IPS DF 4.7 (cell line): Measurements from ENCODE around the gene TRIM52.

Source experiments
- DNase-seq: peaks from one replicate; pipeline ENCODE4 v3.0.0-alpha.2; 2013; ENCODE audit warnings: low spot score; ENCODE audit errors: extremely low read depth

TRIM52 gene

DNA sequence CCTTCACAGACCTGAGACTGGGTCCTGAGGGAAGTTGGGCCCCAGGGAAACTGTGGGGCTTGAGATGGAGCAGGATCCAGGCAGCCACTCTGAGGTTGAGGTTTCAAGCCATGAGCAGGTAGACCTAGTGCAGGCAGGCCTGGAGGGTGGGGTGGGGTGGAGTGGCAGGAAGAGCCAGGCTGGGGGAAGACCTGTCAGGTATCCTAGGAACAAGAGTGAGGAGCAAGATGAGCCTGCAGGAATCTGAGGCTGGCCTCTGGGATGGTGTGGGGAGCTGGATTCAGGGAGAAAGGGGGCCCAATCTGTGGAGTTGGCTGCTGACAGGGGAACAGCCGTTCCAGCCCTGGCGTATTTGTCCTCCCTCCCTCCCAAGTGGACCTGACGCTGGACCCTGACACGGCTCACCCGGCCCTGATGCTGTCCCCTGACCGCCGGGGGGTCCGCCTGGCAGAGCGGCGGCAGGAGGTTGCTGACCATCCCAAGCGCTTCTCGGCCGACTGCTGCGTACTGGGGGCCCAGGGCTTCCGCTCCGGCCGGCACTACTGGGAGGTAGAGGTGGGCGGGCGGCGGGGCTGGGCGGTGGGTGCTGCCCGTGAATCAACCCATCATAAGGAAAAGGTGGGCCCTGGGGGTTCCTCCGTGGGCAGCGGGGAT is 27.0 kb downstream of the TRIM52 start:
- DNase-seq, result no peak

GRCh38 chr5:181233088-181233800 is 27.7 kb downstream of the TRIM52 start:
- DNase-seq, result no peak

DNA sequence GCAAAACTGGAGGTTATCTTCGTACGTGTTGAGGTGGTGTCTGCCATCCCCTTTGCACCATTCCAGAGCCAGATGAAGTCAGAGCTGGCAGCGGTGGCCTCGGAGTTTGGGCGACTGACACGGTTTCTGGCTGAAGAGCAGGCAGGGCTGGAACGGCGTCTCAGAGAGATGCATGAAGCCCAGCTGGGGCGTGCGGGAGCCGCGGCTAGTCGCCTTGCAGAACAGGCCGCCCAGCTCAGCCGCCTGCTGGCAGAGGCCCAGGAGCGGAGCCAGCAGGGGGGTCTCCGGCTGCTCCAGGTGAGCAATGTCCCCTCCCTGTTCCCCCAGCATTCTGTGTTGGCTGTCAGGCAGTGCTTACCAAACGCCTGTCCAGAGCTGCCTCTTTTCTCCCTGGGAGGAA is 28.4 kb downstream of the TRIM52 start:
- DNase-seq, result no peak

- no peak for DNase-seq
These were observed 29.5 kb downstream of the TRIM52 start for GRCh38 chr5:181231432-181231831.

DNA sequence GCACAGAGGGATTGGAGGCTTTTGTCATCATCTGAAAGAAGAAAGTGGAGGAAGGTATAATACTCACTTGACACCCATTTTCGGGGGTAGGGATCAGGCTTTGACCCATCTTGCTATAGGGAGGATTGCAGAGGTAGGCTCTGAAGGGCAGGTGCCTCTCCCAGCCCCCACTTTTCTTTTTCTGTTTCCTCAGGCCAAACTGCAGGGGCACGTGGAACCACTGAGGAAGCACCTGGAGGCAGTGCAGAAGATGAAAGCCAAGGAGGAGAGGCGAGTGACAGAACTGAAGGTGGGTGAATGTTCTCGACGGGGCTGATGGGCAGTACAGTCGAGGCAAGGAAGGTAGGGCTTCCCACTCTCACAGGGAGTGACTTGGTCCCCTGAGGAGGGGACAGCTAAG is 30.4 kb downstream of the TRIM52 start:
- DNase-seq, result no peak

GRCh38 chr5:181229996-181230395 is 30.9 kb downstream of the TRIM52 start:
- no peak for DNase-seq

DNA sequence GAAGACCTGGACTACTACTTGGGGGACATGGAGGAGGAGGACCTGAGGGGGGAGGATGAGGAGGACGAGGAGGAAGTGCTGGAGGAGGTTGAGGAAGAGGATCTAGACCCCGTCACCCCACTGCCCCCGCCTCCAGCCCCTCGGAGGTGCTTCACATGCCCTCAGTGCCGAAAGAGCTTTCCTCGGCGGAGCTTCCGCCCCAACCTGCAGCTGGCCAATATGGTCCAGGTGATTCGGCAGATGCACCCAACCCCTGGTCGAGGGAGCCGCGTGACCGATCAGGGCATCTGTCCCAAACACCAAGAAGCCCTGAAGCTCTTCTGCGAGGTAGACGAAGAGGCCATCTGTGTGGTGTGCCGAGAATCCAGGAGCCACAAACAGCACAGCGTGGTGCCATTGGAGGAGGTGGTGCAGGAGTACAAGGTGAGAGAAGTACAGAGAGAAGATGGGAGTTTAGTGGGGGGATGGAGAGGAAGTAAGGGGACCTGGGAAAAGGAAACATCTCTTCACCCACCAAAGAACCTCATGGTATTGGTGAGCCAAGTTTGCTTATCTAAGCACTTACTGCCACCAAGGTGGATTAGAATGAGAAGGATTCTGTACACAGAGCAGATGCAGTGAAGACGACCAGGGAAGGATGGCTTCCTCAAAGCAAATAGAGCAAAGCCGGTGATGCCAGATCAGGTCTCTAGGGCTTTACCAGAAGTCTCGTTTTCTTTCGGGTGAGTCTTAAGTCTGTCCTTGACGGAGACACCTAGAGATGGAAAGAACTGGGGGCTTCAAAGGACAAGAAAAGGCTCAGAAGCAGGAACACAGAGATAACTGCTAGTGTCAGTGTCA is 36.3 kb downstream of the TRIM52 start:
- no peak for DNase-seq

DNA sequence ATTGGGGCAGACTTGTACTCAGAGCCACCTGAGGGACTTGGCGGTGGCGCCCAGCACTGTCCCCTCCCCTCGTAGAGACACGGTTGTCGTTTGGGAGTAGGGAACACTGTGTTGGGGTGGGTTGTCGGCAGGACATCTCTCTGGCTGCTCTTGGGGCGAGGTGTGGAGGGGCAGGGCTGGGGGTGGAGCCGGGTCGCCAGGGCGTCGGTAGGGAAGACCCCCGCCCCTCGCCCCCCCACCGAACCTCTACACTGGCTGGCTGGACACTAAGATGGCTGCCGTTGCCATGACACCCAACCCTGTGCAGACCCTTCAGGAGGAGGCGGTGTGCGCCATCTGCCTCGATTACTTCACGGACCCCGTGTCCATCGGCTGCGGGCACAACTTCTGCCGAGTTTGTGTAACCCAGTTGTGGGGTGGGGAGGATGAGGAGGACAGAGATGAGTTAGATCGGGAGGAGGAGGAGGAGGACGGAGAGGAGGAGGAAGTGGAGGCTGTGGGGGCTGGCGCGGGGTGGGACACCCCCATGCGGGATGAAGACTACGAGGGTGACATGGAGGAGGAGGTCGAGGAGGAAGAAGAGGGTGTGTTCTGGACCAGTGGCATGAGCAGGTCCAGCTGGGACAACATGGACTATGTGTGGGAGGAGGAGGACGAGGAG is 37.1 kb downstream of the TRIM52 start:
- no peak for DNase-seq

- no peak for DNase-seq
These were observed 37.8 kb downstream of the TRIM52 start, which contains the start of gene TRIM41 for GRCh38 chr5:181223058-181223728. TSS of gene TRIM41 (plus strand) at chr5:181223281. CDS start at chr5:181224000, 719 bp downstream.

GRCh38 chr5:181222630-181223057 is 38.3 kb downstream of the TRIM52 start:
- DNase-seq, result no peak

GRCh38 chr5:181221792-181222629 is 38.9 kb downstream of the TRIM52 start:
- no peak for DNase-seq

DNA sequence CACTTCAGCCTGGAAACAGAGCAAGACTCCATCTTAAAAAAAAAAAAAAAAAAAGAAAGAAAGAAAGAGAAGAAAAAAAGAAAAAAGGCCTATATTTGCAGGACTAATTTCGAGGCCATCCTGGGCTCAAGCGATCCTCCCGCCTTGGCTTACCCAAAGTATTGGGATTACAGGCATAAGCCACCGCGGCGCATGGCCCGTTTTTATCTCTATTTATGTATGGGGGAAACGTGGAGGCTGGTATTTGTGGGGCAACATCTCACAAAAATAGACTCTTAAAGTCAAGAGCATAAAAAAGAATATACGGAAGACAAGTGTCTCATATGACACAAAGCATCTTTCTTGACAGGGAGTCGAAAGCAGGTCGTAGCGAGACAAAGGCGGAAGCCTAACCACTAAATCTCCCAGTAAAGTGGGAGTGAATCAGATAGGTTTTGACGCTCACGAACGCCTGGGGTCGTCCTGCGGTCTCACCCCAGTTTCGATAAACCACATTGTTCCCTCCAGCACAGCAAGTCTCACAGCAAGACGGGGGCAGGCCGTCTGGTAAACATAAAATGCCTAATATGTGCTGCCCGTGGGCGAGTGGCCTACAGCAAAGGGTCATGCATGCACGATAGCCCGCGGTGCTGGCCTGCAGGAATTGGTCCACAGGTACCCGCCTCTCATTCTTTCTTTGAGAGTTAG is 39.7 kb downstream of the TRIM52 start:
- DNase-seq, result no peak

DNA sequence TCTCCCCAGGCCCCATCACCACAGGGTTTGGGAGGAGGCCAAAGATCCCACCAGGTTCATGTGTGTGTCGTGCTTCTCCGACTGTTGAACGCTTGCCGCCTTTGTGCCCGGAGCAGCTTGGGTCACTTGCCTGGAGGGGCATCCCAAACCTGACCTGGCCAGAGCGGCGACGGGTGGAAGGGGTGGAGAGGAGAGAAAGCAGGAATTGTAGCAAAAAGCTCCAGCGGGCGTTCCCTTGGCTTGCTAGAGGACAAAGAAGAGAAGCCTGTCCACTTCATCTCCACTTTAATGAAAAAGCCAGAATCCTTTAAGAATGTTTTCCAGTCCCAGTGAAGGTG is 40.8 kb downstream of the TRIM52 start:
- DNase-seq, result no peak

- DNase-seq, result no peak
These were observed 41.4 kb downstream of the TRIM52 start for GRCh38 chr5:181219262-181220177.

- DNase-seq, result no peak
These were observed 42.2 kb downstream of the TRIM52 start for GRCh38 chr5:181218795-181219124.

DNA sequence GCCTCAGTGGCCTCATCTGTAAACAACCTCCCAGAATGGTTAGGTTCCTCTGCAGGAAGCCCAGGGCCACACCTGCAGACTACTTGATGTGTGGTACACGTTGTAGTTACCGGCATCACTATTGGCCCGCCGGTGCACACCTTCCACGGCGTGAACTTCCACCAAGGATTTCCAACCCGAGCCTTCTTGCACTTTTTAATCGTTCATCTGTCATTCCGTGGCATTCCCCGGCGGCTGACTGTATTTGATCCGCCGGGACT is 43.2 kb downstream of the TRIM52 start:
- no peak for DNase-seq

- no peak for DNase-seq
These were observed 43.7 kb downstream of the TRIM52 start for GRCh38 chr5:181217111-181217802.
